Measurements from ENCODE around the gene DLGAP1.

DNA sequence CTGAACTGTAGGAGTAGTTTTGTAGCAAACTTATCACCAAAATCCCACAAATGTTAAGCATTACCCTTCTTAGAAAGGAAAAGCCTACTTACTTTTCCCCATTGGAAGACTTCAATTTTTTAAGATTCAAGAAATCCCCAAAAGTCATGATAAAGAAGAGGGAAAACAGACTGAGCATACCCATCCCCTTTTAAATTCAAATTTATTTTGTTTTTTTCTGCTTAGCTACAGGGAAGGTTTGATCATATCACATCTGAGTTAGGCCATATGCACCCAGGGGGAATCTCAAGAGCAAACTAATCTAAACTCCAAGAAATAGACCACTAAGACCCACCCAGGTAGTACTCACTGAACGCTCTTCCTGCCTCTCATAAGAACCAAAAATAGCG lies 830.6 kb downstream of the DLGAP1 start:
- TF ChIP-seq CTCF (IDR thresholded peaks at IDR 0.05 in 8 of 11, conservative IDR thresholded peaks at IDR 0.05 in 3 of 11), result no peak
- no peak for TF ChIP-seq POLR2A (IDR thresholded peaks at IDR 0.05)

Measured in spleen (tissue), 7 donors.